ENCODE results near the gene CTRB2. TPM values are rescaled to one million over a fixed set of nuclear protein-coding genes. Genes with fewer than 3 reads are reported as not detected.
A peak's percentile ranks its signal among the peaks of the same experiment; 100 is the strongest.

The CTRB2 gene
- total RNA-seq, 1 donor from 2014 or later: not detected

DNA sequence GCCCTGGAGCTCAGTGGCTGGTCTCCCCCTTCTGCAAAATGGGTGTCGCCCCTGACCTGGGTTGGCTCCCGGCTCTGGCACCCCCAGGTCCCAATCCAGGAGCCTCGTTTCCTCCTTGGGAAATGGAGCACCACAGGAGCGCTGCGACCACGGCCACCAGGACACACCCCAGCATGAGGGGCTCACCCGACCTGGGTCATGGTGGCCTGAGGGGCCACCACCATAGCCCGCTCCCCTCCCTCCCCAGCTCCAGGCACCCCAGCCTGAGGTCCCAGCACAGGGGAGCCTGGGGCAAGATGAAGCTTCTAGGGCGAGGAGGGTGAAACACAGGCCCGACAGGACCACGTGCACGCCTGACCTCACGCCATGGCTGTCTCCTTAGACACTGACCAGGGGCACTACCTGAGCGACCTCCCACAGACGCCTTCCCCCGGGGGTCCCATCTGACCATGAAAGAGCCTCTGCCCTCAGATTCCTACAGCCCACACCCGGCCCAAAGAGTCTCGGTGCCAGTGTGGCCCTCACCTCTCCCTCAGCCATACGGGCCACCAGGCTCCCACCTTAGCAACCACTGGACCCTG is 32.7 kb upstream of the CTRB2 start:
- TF ChIP-seq, protein P1, sequence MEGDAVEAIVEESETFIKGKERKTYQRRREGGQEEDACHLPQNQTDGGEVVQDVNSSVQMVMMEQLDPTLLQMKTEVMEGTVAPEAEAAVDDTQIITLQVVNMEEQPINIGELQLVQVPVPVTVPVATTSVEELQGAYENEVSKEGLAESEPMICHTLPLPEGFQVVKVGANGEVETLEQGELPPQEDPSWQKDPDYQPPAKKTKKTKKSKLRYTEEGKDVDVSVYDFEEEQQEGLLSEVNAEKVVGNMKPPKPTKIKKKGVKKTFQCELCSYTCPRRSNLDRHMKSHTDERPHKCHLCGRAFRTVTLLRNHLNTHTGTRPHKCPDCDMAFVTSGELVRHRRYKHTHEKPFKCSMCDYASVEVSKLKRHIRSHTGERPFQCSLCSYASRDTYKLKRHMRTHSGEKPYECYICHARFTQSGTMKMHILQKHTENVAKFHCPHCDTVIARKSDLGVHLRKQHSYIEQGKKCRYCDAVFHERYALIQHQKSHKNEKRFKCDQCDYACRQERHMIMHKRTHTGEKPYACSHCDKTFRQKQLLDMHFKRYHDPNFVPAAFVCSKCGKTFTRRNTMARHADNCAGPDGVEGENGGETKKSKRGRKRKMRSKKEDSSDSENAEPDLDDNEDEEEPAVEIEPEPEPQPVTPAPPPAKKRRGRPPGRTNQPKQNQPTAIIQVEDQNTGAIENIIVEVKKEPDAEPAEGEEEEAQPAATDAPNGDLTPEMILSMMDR (IDR thresholded peaks at IDR 0.05): no peak
- Mint-ChIP-seq H3K27ac (no peak overlapping the region), H3K4me3 (no peak overlapping the region), H3K4me1 (peaks cover 39% of the 10 kb centered on the region), H3K27me3 (ENCODE audit: insufficient read depth, low read depth) (peaks cover 7% of the 10 kb centered on the region), H3K36me3 (peaks cover 23% of the 10 kb centered on the region), H3K9me3 (no peaks in the 10 kb centered on the region)
- peaks cover 22% of the 10 kb centered on the region for H3K4me1 ChIP-seq
- no peaks in the 10 kb centered on the region for H3K9me3 ChIP-seq (ENCODE audit: low read depth)
- no peak overlapping the region for H3K9ac ChIP-seq
- H3K27me3 ChIP-seq: no peaks in the 10 kb centered on the region
- H3K4me3 ChIP-seq: no peak overlapping the region
- peaks cover 54% of the 10 kb centered on the region for H4K20me1 ChIP-seq (ENCODE audit: low read depth)
- no peak overlapping the region for H3K27ac ChIP-seq
- no peak for DNase-seq (ENCODE audit: low spot score)
- H3K79me2 ChIP-seq (ENCODE audit: low read depth): peaks cover 26% of the 10 kb centered on the region
- peaks cover 2% of the 10 kb centered on the region for H3F3A ChIP-seq (ENCODE audit: low read depth)
- no peaks in the 10 kb centered on the region for H3K36me3 ChIP-seq
- no peak overlapping the region for H3K4me2 ChIP-seq
- H2AFZ ChIP-seq (replicated peaks): no peak overlapping the region

DNA sequence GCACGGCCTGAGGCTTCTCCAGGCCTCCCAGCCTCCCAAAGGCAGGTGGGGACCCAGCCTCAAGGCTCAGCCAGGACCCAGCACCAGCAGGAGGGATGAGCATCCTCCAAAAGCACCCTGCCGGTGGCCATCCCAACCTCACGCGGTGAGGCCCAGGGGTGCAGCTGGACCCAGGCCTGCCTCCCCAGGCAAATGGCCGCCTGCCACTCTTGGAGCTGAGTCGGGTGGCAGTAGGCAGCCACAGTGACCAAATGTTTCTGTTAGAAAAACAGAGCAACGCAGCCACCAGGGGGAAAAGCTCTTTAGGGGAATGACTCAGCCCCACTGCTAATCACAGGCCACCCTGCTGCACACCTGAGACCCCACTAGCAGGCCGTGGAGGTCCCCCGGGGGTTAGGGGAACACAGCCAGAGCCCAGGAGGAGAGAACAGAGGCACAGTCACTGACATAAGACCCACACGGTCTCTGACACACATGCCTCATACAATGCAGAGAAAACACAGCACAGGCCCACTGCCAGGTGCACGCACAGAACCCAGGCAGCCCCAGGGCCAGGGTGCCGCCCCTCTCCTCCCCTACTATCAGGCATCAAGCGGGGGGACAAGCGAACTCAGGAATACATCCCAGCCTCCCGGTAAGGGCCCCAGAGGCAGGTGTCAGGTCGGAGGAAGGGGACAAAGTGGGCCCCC is 32.0 kb upstream of the CTRB2 start:
- Histone ChIP-seq H3K4me3 (no peak overlapping the region), H3K36me3 (no peaks in the 10 kb centered on the region), H3K27ac (peak overlapping the region; percentile 5), H3F3A (ENCODE audit: low read depth) (peaks cover 8% of the 10 kb centered on the region), H3K9me3 (ENCODE audit: low read depth) (no peaks in the 10 kb centered on the region), H4K20me1 (ENCODE audit: low read depth) (peaks cover 54% of the 10 kb centered on the region), H3K79me2 (ENCODE audit: low read depth) (peaks cover 19% of the 10 kb centered on the region), H3K9ac (no peak overlapping the region), H3K27me3 (no peaks in the 10 kb centered on the region), H3K4me2 (no peak overlapping the region), H2AFZ (replicated peaks) (no peak overlapping the region), H3K4me1 (peaks cover 15% of the 10 kb centered on the region)
- Mint-ChIP-seq H3K4me1 (peaks cover 36% of the 10 kb centered on the region), H3K4me3 (no peak overlapping the region), H3K27me3 (ENCODE audit: insufficient read depth, low read depth) (peaks cover 7% of the 10 kb centered on the region), H3K27ac (peak overlapping the region; percentile 88), H3K36me3 (peaks cover 25% of the 10 kb centered on the region), H3K9me3 (no peaks in the 10 kb centered on the region)
- no peak for DNase-seq (ENCODE audit: low spot score)
- no peak for TF ChIP-seq EZH2phosphoT487 (IDR thresholded peaks at IDR 0.05)

DNA sequence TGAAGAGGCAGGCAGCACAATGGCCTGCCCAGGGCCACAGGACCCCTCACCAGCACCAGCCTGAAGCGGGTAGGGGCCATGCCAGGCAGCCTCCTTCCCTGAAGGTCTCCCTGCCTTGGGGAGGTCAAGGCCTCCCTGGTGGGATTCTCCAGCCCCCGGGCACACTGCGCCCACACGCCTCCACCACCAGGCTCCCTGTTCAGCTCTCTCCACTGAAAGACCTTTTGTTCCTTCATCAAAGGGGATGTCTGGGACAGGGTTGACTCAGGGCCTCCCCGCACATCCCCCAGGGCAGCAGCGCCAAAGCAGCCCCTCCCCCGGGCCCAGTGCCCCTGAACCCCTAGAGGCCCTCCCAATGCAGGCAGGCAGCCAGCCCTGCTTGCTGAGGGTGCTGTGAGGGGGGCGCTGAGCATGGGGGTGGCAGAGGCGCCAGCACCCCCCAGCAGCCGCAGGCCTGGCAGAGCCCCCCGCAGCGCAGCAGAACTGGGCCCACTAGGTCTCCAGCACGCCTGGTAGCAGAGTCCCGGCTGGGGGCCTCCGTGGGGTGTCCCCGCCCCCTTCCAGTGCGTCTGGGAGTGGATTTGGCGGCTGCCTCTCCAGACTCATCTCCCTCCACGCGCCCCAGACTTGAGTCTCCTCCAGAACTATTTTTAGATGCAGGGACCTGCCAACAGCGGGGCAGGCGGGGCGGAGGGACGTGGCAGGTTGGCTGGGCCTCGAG is 31.3 kb upstream of the CTRB2 start:
- H3K9me3 ChIP-seq (ENCODE audit: low read depth): no peaks in the 10 kb centered on the region
- no peak overlapping the region for H3K4me3 ChIP-seq
- no peaks in the 10 kb centered on the region for H3K36me3 ChIP-seq
- no peaks in the 10 kb centered on the region for H3K27me3 ChIP-seq
- no peak overlapping the region for H2AFZ ChIP-seq (replicated peaks)
- DNase-seq (ENCODE audit: low spot score): peak; percentile 46
- TF ChIP-seq, protein P1 (IDR thresholded peaks at IDR 0.05): no peak
- TF ChIP-seq EZH2 (IDR thresholded peaks at IDR 0.05) (no peak), EZH2phosphoT487 (IDR thresholded peaks at IDR 0.05) (no peak)
- Mint-ChIP-seq H3K9me3 (no peaks in the 10 kb centered on the region), H3K27ac (no peak overlapping the region), H3K4me3 (no peak overlapping the region), H3K27me3 (ENCODE audit: insufficient read depth, low read depth) (peaks cover 7% of the 10 kb centered on the region), H3K4me1 (peaks cover 31% of the 10 kb centered on the region), H3K36me3 (peaks cover 25% of the 10 kb centered on the region)
- no peak overlapping the region for H3K27ac ChIP-seq
- H3K4me1 ChIP-seq: peaks cover 13% of the 10 kb centered on the region
- peaks cover 12% of the 10 kb centered on the region for H3K79me2 ChIP-seq (ENCODE audit: low read depth)
- no peak overlapping the region for H3K9ac ChIP-seq
- no peak overlapping the region for H3K4me2 ChIP-seq
- H4K20me1 ChIP-seq (ENCODE audit: low read depth): peaks cover 51% of the 10 kb centered on the region
- peaks cover 8% of the 10 kb centered on the region for H3F3A ChIP-seq (ENCODE audit: low read depth)

Data from neural progenitor cell (in vitro differentiated cells).